HepG2 (cell line): ENCODE results near the gene NFYC. TPM values are rescaled to one million over a fixed set of nuclear protein-coding genes. Genes with fewer than 3 reads are reported as not detected.

Experiments used
- AKNA ChIP-seq: sonication (generic); formaldehyde crosslinking; IDR thresholded peaks from 2 replicates; pipeline ENCODE4 v1.4.0; 2020; ENCODE audit warnings: missing genetic modification reagents, borderline replicate concordance
- ARNT ChIP-seq: fragments of 450-650 bp; IDR thresholded peaks from 2 replicates; pipeline ENCODE4 v1.6.1; 2017
- ATF7-NPFF ChIP-seq: sonication (generic); formaldehyde crosslinking; IDR thresholded peaks from 2 replicates; pipeline ENCODE4 v1.8.1; 2023; ENCODE audit warnings: mild to moderate bottlenecking, low read depth, missing genetic modification reagents, moderate library complexity
- HCFC1 ChIP-seq: fragments of 150-350 bp; IDR thresholded peaks from 2 replicates; pipeline ENCODE4 v1.6.1; 2014; ENCODE audit warnings: low read depth, low read length
- HNF1B ChIP-seq: sonication (generic); formaldehyde crosslinking; IDR thresholded peaks from 2 replicates; pipeline ENCODE4 v1.5.1; 2020; ENCODE audit warnings: mild to moderate bottlenecking, moderate library complexity, missing genetic modification reagents
- JDP2 ChIP-seq: sonication (generic); formaldehyde crosslinking; IDR thresholded peaks from 2 replicates; pipeline ENCODE4 v1.8.1; 2022; ENCODE audit warnings: missing genetic modification reagents, borderline replicate concordance
- MED1 ChIP-seq: sonication (generic); formaldehyde crosslinking; IDR thresholded peaks from 2 replicates; pipeline ENCODE4 v1.4.0; 2020; ENCODE audit warnings: missing genetic modification reagents
- PTBP1 ChIP-seq: fragments of 200-400 bp; formaldehyde crosslinking; IDR thresholded peaks from 2 replicates; pipeline ENCODE4 v1.6.1; 2018; ENCODE audit warnings: low read length, low read depth; ENCODE audit not compliant: poor library complexity, severe bottlenecking
- SRSF1 ChIP-seq: fragments of 200-400 bp; formaldehyde crosslinking; optimal IDR thresholded peaks from 2 replicates; pipeline ENCODE3; 2017; ENCODE audit warnings: mild to moderate bottlenecking, low read depth, low read length, moderate library complexity
- XBP1 ChIP-seq: sonication (generic); formaldehyde crosslinking; IDR thresholded peaks from 2 replicates; pipeline ENCODE4 v1.5.0; 2020; ENCODE audit warnings: missing genetic modification reagents
- ZBTB20 ChIP-seq: sonication (generic); formaldehyde crosslinking; IDR thresholded peaks from 2 replicates; pipeline ENCODE4 v1.8.1; 2023; ENCODE audit warnings: missing genetic modification reagents, low read depth, mild to moderate bottlenecking, borderline replicate concordance
- ZNF143 ChIP-seq: sonication (generic); formaldehyde crosslinking; IDR thresholded peaks from 2 replicates; pipeline ENCODE4 v1.4.0; 2020; ENCODE audit warnings: missing genetic modification reagents
- ZNF256 ChIP-seq: sonication (generic); formaldehyde crosslinking; conservative IDR thresholded peaks from 2 replicates; pipeline ENCODE4 v1.4.0; 2020; ENCODE audit warnings: missing genetic modification reagents
- ZNF335 ChIP-seq: sonication (generic); formaldehyde crosslinking; IDR thresholded peaks from 2 replicates; pipeline ENCODE4 v1.4.0; 2020; ENCODE audit warnings: missing genetic modification reagents
- ZNF639 ChIP-seq: conservative IDR thresholded peaks from 2 replicates; pipeline ENCODE4 v1.6.1; 2018; ENCODE audit warnings: missing genetic modification reagents
- ZNF687 ChIP-seq: sonication (generic); formaldehyde crosslinking; IDR thresholded peaks from 2 replicates; pipeline ENCODE4 v1.5.1; 2020; ENCODE audit warnings: mild to moderate bottlenecking, missing genetic modification reagents, moderate library complexity
- ZSCAN21 ChIP-seq: sonication (generic); formaldehyde crosslinking; IDR thresholded peaks from 2 replicates; pipeline ENCODE4 v1.8.0; 2022; ENCODE audit warnings: mild to moderate bottlenecking, missing genetic modification reagents, moderate library complexity, borderline replicate concordance
- polyA plus RNA-seq, 8 experiments: library from polyadenylated mRNA; depleted of rRNA in 3 of 8; stranded (reverse) in 7 of 8; unstranded in 1 of 8; fragments of >200 nt; fragmentation: Illumina TruSeq in 4 of 8; extraction: Trizol in 4 of 8; gene quantifications; 2 replicates each; pipeline versions ENCODE4 v1.2.1 to v1.2.3, GENCODE V29; 2011 to 2016; ENCODE audit warnings: low read depth in 4 of 8, missing spikeins in 1 of 8, mixed read lengths in 1 of 8; ENCODE audit not compliant: insufficient read depth in 1 of 8
- total RNA-seq, 5 experiments: library from RNA; depleted of rRNA; stranded (reverse); fragments of >200 nt; fragmentation: Illumina TruSeq; extraction: Trizol; gene quantifications; 2 replicates each; pipeline ENCODE4 v1.2.3, GENCODE V29; 2016; ENCODE audit warnings: low read depth in 1 of 5

NFYC gene
- total and polyA plus RNA-seq, 2 of the 13 experiments (the other 11 are each of a cell fraction or from before 2014, with no cell fraction given), result 33.9 to 73.7 TPM

- TF ChIP-seq ZNF687 (CRISPR knock-in tag), result no peak
- no peak for TF ChIP-seq AKNA (CRISPR knock-in tag)
- TF ChIP-seq HCFC1, result no peak
- no peak for TF ChIP-seq ZNF256 (CRISPR knock-in tag)
- no peak for TF ChIP-seq JDP2 (CRISPR knock-in tag)
- TF ChIP-seq MED1 (CRISPR knock-in tag), result no peak
- TF ChIP-seq PTBP1, result no peak
- TF ChIP-seq ZNF335, result no peak
- no peak for TF ChIP-seq HNF1B (CRISPR knock-in tag)
- no peak for TF ChIP-seq ZNF639
- TF ChIP-seq ZBTB20 (CRISPR knock-in tag), result no peak
- TF ChIP-seq XBP1 (CRISPR knock-in tag), result no peak
- TF ChIP-seq ZNF143, result no peak
- TF ChIP-seq ARNT, result no peak
- no peak for TF ChIP-seq ZSCAN21 (CRISPR knock-in tag)
- no peak for TF ChIP-seq ATF7-NPFF
- no peak for TF ChIP-seq SRSF1
Measured at GRCh38 chr1:40712405-40712944, 21.0 kb downstream of the NFYC start (continued).
